GM18858 (cell line): Measurements from ENCODE around the gene RPLP2.
A peak's percentile ranks its signal among the peaks of the same experiment; 100 is the strongest.

ENCODE experiments used
- ATAC-seq: cut with Tn5 transposase; IDR thresholded peaks from one replicate; pipeline ENCODE4 v1.9.1; 2021; ENCODE audit not compliant: unreplicated experiment

RPLP2 gene

GRCh38 chr11:802693-803466, 6.9 kb upstream of the RPLP2 start:
- ATAC-seq, result no peak

GRCh38 chr11:803467-803742, 6.4 kb upstream of the RPLP2 start:
- ATAC-seq, result no peak

- no peak for ATAC-seq
These were observed 5.8 kb upstream of the RPLP2 start for GRCh38 chr11:803770-804598.

GRCh38 chr11:804599-804964, 5.2 kb upstream of the RPLP2 start:
- no peak for ATAC-seq

GRCh38 chr11:808427-809286, 1.1 kb upstream of the RPLP2 start:
- ATAC-seq, result peak; percentile 6

- ATAC-seq, result peak; percentile 2
These were observed 337 bp downstream of the RPLP2 start for GRCh38 chr11:810040-810567.

GRCh38 chr11:811446-812245, 1.9 kb downstream of the RPLP2 start:
- ATAC-seq, result no peak

GRCh38 chr11:812390-812789, 2.6 kb downstream of the RPLP2 start:
- ATAC-seq, result no peak

- ATAC-seq, result no peak
These were observed 3.3 kb downstream of the RPLP2 start for GRCh38 chr11:813072-813455.

- ATAC-seq, result no peak
These were observed 3.8 kb downstream of the RPLP2 start for GRCh38 chr11:813456-814096.

- no peak for ATAC-seq
These were observed 6.1 kb downstream of the RPLP2 start for GRCh38 chr11:815675-816432.

GRCh38 chr11:816433-816779, 6.6 kb downstream of the RPLP2 start:
- ATAC-seq, result no peak

GRCh38 chr11:818396-819128, 8.8 kb downstream of the RPLP2 start, which contains the start of gene PNPLA2:
PNPLA2 (plus strand) TSS chr11:818914; CDS start chr11:819719, 805 bp downstream.
- ATAC-seq, result no peak

GRCh38 chr11:819129-819931, 9.6 kb downstream of the RPLP2 start:
- peak; percentile 47 for ATAC-seq

GRCh38 chr11:819943-820649, 10.3 kb downstream of the RPLP2 start:
- peak; percentile 39 for ATAC-seq

GRCh38 chr11:820655-821511, 11.1 kb downstream of the RPLP2 start:
- no peak for ATAC-seq
